Activated T-cell treated with anti-CD3 and anti-CD28 coated beads for 4 hours (primary cell): ENCODE results near the gene KITLG.
"Not testable (repeated sequence)": the region's sequence is repeated elsewhere in the genome, so short reads cannot be mapped to it uniquely, and the experiment has no call there.

Experiments used
- DNase-seq: peaks from one replicate; pipeline ENCODE4 v3.0.0-alpha.2; 2020

The KITLG gene, protein sequence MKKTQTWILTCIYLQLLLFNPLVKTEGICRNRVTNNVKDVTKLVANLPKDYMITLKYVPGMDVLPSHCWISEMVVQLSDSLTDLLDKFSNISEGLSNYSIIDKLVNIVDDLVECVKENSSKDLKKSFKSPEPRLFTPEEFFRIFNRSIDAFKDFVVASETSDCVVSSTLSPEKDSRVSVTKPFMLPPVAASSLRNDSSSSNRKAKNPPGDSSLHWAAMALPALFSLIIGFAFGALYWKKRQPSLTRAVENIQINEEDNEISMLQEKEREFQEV

DNA sequence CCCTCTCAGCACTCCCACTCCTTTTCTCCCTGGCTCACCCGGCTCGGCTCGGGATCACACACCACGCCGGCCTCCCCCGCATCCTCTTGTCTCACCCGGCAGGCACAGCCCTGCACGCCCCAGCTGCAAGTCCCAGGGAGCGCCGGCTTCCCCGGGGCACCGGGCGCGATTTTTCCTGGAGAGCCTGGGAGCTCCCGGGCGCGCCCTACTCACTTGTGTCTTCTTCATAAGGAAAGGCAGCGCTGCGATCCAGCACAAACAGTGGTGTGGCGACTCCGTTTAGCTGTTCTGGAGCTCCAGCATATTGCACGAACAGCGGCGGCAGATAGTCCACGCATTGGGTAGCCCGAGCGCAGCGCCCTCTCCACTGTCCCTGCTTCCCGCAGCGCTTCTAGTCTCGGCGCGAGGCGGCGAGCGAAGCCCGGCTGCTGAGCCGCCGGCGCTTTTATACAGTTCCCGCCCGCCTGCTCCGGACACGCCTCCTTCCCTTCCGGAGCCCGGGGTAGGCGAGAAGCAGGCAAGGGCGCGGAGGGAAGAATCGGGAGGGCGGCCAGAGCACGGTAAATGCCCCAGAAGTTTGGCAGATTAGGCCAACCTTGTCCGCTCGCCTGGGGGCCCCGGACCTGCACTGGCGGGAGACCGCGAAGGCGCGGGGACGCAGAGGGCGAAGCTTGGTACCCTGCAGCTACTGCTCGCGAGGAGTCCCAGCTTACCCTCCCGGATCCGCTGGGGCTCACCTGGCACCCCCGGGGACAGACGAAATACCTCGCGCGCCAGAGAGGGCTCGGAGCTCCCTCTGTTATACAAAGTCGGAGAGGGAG, at the start of gene KITLG:
Gene KITLG (minus strand): TSS at position 421 of the 821 bp plus-strand sequence. CDS start 193 bp downstream, at position 228.
- DNase-seq, result no peak

DNA sequence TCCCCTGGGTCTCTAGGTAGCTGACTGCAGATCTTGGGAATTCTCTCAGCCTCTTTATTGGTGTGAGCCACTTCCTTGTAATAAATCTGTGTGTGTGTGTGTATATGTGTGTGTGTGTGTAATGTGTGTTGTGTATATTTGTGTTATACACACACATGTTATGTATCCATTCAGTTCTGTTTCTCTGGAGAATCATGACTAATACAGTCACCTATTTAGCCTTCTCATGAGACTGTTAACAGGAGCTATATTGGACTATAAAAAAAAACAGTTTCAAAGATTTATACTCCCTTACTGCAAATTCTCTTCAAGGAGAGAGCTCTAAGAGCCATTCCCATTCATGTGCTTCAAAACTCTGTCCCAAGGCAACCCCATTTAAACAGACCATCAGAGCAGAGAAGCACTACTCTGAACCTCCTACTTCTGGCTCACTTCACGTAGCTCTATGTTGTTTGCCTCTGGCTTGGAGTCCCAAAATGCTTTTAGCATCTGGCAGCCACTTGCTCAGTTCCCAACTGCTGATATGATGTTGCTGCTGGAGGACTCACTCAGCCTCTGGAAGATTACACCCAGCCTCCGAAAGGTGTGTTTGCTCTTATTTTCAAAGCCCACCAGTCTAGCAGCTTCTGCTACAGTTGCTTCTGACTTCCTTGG, 48.7 kb upstream of the KITLG start:
- no peak for DNase-seq

DNA sequence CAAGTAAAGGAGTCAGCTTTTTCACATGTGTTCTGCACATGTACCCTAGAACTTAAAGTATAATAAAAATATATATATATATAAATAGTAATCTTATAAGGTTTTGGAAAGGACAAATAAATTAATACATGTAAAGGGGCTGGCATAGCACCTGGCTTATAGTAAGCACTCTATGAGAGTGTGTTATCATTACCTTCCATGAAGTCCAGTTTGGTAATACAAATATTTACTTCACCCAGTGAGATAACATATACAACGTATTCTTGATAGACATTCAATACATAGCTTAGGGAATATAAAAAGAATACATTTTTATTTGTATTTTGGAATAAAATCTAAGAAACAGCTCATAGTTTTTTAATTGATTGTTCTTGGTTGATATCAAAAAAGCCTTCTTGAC, 47.8 kb upstream of the KITLG start:
- DNase-seq, result not testable (repeated sequence)

DNA sequence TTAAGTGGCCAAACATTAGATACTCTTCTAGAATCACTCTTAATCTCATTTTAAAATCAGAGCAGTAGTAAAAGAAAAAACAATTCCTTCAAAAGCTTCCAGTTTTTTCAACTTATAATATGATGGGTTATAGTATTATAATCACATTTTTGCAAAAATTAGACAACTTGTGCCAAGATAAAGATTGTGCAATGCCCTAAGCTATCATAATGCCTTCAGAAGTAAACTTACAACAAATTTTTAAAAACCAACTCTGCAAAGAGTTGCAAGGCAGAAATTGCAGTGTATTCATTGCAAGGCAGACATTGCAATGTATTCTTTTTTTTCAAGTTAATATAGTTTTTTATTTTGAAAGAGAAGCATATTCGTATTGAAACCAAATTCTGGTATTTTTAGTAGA, 47.2 kb upstream of the KITLG start:
- DNase-seq, result no peak

DNA sequence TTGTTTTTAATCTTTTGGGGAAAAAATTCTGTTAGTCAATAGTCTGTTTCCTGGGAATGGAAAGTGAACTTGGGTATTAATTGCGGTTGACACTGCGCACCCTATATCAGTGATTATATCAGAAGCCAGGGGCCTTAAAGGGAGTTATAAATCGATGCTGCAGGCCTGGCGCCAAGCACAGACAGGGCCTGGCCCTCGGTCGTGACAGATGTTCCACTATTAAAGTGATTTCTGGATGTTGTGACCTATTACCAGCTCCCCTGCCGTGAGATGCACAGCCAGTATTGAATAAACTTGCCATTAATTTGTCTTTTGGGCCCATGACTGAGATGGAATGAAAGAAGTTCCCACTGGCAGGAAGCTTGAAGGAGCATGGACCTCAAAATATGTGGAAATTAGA, 45.1 kb upstream of the KITLG start:
- no peak for DNase-seq

DNA sequence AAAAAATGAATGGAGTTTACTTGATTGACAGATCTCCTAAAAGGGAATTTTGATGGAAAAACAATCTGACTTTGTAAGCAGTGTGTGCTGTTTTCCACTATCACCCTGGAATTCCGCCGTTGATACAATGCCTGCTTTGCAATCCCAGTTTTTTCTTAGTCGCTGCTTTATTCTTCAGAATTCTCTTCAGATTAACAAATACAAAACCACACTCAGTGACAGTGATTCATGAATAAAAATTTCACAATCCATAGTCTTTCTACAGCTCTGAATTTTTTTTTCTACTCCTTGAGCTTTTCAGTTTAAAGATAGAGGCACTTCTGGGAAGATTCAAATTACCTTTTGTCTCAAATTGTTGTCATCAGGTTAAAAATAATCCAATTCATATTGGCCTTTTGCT, 44.6 kb upstream of the KITLG start:
- no peak for DNase-seq

DNA sequence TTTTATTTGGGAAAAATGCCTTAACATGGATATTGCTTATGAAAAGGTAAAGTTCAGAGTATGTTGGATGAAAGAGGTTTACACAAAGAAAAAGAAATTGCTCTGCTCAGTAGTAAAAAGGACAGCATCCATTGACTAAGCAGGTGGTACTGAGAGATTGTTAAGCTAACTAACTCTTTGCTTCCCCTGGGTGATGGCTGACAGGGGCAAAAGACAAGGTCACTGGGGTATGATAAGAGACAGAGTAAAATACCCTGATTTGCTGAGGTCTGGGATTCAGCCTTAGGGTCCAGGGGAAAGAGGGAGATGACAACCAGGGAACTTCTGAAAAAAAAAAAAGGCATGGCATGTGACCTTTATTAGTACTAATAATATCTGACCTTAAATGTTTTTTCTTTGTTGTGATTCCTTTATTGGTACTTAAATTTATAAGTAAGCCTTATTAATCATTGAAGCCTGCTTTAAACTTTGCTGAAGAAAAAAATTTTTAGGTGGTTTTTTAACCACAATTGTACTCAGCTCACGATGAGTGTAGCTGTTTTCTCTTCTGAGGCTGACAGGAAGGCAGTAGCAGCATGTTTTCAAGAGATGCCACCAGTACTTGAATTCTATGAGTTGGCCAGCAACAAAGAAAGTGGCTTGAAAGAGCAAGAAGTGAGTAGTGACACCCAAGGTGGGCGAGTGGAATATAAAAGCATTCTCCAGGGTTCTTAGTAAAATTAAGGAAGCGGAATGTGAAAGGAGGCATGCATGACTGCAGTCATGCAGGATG, 43.7 kb upstream of the KITLG start:
- DNase-seq, result no peak

DNA sequence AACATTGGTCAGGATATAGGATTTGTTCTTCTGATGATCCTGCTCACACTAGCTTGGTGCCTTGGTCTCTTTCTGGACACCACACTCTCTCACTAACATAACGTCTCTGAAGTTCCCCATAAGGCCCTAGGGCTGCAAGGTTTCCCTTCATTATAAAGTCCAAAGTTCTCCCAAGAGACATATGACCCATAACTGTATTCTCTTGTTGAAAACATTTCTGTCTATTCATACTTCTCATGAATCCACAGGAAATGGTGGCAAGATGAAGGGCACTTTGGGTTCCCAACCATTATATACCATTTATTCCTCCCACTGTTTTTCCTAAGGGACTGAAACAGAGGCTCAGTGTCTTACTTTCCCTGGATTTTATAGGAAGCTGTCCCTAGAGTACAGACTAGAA, 37.1 kb upstream of the KITLG start:
- DNase-seq, result no peak

DNA sequence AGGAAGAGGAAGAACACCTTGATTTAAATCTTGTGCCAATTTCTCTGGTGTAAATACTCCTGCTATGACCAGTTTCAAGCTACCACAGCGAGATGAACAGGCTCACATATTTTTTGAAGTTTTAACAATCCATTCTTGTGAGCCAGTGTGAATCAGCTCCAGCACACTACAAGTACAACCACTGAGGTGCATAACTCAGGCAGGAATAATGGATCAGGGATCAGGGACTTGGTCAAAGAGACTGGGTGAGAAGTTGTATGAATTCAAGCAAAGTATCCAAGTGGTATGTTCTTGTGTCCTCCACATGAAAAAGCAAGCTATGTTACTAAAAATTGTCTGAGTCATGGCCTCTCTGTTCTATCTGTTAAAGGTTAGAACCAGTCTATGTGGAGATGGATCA, 35.2 kb upstream of the KITLG start:
- no peak for DNase-seq

DNA sequence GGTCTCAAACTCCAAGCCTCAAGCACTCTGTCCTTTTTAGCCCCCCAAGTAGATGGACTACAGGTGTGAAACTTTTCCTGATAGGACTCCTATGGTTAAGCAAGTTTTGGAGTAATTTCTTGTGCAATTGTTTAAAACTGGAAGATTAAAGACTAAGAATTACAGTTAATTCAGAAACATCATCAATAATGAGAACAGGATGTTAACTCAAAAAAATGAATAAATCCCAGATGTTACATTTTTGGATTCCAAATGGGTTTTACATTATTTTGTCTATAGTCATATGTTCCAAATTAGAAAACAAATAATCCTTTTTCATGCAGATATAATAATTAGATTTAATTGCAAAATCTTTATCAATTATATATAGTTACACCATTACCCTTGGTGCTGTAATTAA, 24.4 kb upstream of the KITLG start:
- no peak for DNase-seq

DNA sequence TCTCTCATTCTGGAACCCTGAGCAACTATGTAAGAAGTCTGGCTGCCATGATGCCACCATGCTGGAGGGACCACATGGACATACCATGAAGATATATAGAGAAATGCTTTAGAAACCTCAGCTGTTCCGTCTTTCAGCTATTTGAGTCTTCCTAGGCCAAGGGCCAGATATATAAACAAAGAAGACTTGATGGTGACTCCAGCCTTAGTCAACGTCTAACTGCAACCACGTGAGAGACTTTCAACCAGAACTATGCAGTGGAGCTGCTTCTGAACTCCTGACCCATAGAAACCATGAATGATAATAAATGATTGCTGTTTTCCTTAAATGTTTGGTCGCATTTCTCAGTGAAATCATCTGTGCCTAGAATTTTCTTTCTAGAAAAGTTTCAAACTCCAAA, 20.0 kb upstream of the KITLG start:
- no peak for DNase-seq

DNA sequence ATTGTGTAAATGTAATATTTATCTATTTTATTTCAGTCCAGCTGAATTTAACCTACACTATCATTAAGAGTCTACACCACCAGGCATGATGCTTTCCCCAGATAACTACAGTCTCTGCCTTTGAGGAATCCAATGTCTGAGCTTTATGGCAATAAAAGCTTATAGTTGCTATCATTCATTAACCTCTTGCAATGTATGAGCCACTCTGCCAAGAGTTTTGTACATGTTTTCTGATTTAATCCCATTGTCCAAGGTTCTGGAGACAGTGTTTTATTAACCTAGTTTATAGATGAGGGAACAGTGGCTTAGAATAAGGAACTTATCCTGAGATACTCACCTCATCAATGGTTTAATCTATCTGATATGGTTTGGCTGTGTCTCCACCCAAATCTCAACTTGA, 17.1 kb upstream of the KITLG start:
- no peak for DNase-seq

DNA sequence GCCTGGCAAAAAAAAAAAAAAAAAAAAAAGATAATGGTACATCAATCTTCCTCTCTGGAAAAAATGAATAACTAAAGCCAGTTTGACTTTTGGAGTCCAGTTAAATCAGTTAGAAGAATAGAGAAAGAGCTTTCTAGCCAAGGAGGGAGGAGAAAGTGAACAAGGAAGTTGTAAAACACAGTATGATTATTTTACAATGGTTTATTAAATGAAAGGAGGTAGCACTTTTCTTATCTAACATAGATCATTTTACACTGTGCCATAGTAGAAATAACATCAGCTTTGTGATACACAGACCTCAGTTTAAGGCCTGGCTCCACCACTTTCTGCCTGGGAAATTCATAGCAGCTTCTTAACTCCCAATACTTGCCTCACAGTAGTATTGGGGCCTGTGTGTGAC, 15.4 kb upstream of the KITLG start:
- DNase-seq, result no peak

DNA sequence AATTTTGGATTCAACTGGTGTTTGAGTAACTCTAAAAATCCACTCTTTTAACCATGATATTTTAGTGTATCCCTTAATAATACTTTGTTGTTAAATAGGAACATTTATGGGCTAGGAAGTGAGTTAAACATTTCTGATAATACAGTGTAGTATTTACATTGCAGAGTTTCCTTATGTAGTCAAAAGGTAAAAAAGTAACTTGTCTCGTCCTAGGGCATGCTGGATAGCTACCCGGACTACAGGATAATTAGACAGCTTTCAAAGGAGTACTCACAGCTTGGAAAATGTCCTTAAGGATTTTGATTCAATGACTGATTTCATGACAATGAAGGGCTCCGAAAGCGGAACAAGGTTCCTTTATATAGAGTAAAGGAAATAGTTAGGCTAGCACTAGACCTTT, 14.5 kb upstream of the KITLG start:
- no peak for DNase-seq

DNA sequence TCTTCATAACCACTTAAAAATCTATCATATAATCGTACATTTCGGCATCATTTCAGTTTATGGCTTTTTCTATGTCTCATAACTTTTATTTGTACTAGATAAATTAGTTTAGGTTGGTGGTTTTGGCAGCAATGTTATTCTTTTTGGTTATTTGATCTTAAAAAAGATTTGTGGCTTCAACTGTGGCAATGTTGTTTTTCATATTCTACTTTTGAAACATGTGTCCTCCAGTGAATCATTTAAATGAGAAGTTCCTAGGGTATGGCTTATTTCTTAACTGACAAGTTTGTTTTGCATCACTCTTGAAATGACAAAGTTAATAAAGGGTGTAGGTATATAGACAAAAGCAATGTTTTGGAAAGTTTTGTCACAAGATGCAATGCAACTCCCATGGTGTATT, 11.1 kb upstream of the KITLG start:
- DNase-seq, result no peak

DNA sequence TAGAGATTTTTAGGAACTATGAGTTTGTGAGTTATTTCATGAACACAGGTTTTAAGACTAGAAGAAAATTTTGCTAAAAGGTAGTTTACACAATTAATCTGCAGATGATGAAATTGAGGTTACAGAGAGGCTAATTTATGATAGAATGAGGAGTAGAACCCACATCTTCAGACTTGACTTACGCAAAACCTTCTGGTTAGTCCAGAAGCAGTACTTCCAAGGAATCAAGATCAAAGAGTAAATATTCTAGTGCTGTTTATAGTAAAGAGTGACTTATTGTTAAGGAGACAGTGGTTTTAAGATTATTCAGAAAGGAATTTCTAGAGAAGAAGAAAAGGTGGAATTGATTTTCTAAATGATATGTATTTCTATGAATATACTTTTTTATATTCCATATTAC, 10.6 kb upstream of the KITLG start:
- DNase-seq, result no peak

DNA sequence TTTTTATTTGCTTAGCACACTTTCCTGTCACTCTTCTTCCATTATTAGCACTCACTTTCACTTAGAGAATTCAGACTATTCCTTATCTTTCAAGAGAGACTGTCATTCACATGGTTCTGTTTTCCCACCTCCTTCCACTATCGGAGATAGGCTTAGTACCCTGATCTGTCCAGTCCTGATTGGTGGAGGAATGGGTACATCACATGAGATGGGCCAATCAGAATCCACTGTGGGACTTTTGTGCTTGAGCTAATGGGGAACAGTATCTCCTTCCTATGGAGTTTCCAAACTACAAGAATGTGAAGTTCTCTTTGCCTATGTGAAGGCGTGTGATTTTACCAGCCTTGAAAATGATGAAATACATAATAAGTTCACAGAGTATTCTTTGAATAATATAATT, 4.8 kb upstream of the KITLG start:
- DNase-seq, result no peak

DNA sequence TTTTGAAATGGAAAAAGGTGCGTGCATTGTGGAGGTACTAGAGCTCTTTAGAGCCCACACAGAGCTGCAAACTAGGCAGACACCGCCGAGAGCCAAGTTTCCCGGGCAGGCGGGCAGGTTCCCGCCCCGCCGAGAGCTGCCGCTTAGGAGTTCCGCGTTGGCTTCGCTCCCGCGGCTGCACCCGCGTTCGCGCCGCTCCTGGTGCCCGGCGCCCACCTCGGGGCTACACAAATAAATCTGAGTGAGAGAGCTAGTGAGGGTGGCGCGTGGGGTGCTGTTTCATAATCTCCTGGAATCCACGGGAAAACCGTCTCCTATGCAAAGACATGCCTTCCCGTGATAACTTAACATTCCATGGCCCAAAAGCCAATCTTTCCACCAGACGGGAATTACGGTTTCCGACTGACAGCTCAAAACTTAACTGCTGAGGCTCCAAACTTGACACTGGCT, 645 bp downstream of the KITLG start:
- no peak for DNase-seq

DNA sequence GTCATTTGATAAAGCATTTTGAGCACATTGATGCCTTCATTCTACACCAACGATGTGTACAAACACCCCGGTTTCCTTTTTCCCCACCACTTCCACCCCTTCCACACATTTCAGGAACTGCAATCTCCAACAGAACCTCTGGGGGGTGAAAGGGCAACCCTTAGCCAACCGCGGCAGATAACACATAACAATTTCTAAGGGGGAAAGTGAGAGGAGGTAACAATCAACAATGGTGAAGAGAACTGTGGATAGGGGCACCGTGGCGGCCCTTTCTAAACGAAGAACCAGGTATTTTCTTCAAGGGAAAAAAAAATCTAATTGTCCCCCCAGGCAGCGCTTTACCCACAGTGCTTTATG, 1.1 kb downstream of the KITLG start:
- DNase-seq, result no peak

DNA sequence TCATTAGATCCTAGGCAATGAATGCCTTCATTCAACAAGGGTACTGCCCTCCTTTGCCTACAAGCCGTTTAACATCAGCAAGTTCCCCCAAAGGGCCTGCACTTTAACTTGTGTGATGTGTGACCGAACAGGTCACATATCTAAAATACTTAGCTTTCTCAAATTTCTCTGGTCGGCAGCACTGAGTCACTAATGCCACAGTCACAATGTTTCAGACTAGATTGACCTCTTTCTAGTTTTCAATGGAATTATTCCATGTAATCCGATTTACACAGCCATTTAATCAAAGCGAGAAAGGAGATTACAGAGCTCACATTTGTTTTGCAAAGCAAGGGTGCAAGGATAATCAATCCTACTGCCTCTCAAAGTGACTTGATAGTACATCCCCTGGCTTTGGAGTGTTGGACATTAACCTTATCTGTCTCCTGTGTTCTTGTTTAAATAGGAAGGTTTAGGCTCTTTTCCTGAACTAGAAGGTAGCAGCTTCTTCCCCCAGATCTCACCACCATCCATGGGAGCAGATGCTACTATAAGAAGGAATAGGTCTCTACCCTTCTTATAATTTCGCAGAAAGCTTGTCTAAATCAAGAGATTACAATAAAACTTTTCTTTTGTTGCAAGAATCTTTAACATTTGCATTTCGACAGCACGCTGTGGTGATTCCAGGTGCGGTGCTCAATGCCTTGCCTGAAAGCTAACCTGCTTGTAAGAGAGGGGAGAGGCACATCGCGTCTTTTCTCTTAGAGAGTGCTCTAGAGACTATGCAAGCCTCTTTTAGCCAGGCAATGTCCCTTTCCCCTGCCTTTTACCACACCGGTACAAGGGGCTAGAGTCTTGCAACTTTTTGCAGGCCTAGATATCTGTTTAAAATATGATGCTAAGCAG, 1.8 kb downstream of the KITLG start:
- no peak for DNase-seq

DNA sequence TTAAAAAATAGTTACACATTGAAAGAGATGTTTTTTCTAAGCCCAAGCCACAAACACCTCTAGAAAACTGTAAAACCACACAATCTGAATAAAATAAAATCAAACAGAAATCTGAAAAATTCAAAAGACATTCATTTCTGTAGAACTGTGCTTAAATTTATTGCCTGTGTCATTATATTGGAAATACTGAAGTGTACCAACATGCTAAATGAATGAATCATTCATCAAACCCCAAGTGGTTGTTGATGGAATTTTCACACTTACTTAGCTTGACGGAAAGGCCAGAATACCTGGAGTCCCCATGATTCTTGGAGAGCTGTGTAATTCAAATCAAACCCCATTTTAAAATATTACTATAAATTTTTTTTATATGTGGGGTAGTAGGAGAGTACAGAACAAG, 2.7 kb downstream of the KITLG start:
- no peak for DNase-seq

DNA sequence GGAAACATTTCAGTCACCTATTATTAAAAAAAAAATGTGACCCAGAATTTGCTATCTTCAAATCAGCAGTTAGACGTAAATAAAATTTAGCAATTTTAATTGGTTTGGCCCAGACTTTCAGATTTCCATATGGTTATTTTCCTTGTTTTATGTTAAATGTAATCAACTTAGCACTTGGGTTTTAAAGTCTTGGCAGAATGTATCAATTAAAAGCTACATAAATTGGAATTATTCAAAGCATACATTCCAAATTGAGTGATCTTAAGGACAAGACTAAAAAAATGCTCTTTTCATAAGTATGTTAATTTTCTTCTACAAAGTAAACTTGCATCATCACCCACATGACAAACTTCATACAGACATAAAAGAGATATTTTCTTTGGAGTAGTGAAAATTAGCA, 3.4 kb downstream of the KITLG start:
- DNase-seq, result no peak
